ENCODE data around the gene DIDO1.

GRCh38 chr20:62959998-62960436 is 33.7 kb upstream of the DIDO1 start:
- no peak for TF ChIP-seq REST (IDR thresholded peaks at IDR 0.05; ENCODE audit: low read depth, low read length)
- no peak for TF ChIP-seq CTCF (IDR thresholded peaks at IDR 0.05)
- no peak for TF ChIP-seq TAF1 (IDR thresholded peaks at IDR 0.05; ENCODE audit: borderline replicate concordance, low read depth, low read length)
- TF ChIP-seq SIN3A (IDR thresholded peaks at IDR 0.05; ENCODE audit: borderline replicate concordance, low read depth, low read length) = no peak
- no peak for TF ChIP-seq YY1 (IDR thresholded peaks at IDR 0.05; ENCODE audit: low read depth)
- no peak for TF ChIP-seq EZH2phosphoT487 (IDR thresholded peaks at IDR 0.05; ENCODE audit: borderline replicate concordance, low read depth)
